ENCODE data around the gene PTPRK.

Gene PTPRK

GRCh38 chr6:128063850-128064539 is 456.4 kb downstream of the PTPRK start:
- Mint-ChIP-seq H3K9me3 (no peaks in the 10 kb centered on the region), H3K27ac (no peak overlapping the region), H3K4me3 (no peak overlapping the region), H3K27me3 (ENCODE audit: low read depth) (no peaks in the 10 kb centered on the region), H3K4me1 (no peaks in the 10 kb centered on the region), H3K36me3 (ENCODE audit: low read depth) (peaks cover 22% of the 10 kb centered on the region)
- TF ChIP-seq CTCF (IDR thresholded peaks at IDR 0.05; ENCODE audit: unreplicated experiment in 3 of 3) = no peak

- H3K36me3 Mint-ChIP-seq (ENCODE audit: low read depth) = peaks cover 22% of the 10 kb centered on the region
- no peak for TF ChIP-seq CTCF (IDR thresholded peaks at IDR 0.05; ENCODE audit: unreplicated experiment in 3 of 3)
- H3K4me3 Mint-ChIP-seq = no peak overlapping the region
- no peak overlapping the region for H3K27ac Mint-ChIP-seq
- H3K4me1 Mint-ChIP-seq = no peaks in the 10 kb centered on the region
- H3K27me3 Mint-ChIP-seq (ENCODE audit: low read depth) = no peaks in the 10 kb centered on the region
- no peaks in the 10 kb centered on the region for H3K9me3 Mint-ChIP-seq
Observed at GRCh38 chr6:128062882-128063603, 457.4 kb downstream of the PTPRK start.

- Mint-ChIP-seq H3K27ac (no peak overlapping the region), H3K36me3 (ENCODE audit: low read depth) (peaks cover 21% of the 10 kb centered on the region), H3K9me3 (no peaks in the 10 kb centered on the region), H3K4me3 (no peak overlapping the region), H3K4me1 (no peaks in the 10 kb centered on the region), H3K27me3 (ENCODE audit: low read depth) (no peaks in the 10 kb centered on the region)
- no peak for TF ChIP-seq CTCF (IDR thresholded peaks at IDR 0.05; ENCODE audit: unreplicated experiment in 3 of 3)
Observed at GRCh38 chr6:128057946-128058345, 462.5 kb downstream of the PTPRK start.

GRCh38 chr6:128057541-128057940 is 462.9 kb downstream of the PTPRK start:
- no peak overlapping the region for H3K27ac Mint-ChIP-seq
- no peaks in the 10 kb centered on the region for H3K4me1 Mint-ChIP-seq
- TF ChIP-seq CTCF (IDR thresholded peaks at IDR 0.05; ENCODE audit: unreplicated experiment in 3 of 3) = no peak
- no peaks in the 10 kb centered on the region for H3K9me3 Mint-ChIP-seq
- H3K4me3 Mint-ChIP-seq = no peak overlapping the region
- no peaks in the 10 kb centered on the region for H3K27me3 Mint-ChIP-seq (ENCODE audit: low read depth)
- peaks cover 21% of the 10 kb centered on the region for H3K36me3 Mint-ChIP-seq (ENCODE audit: low read depth)

GRCh38 chr6:128053109-128053508 is 467.3 kb downstream of the PTPRK start:
- Mint-ChIP-seq H3K27ac (no peak overlapping the region), H3K4me3 (no peak overlapping the region), H3K36me3 (ENCODE audit: low read depth) (peaks cover 27% of the 10 kb centered on the region), H3K27me3 (ENCODE audit: low read depth) (no peaks in the 10 kb centered on the region), H3K9me3 (no peaks in the 10 kb centered on the region), H3K4me1 (no peaks in the 10 kb centered on the region)
- TF ChIP-seq CTCF (IDR thresholded peaks at IDR 0.05; ENCODE audit: unreplicated experiment in 3 of 3) = no peak

GRCh38 chr6:128047989-128048388 is 472.4 kb downstream of the PTPRK start:
- Mint-ChIP-seq H3K9me3 (no peaks in the 10 kb centered on the region), H3K27ac (no peak overlapping the region), H3K4me3 (no peak overlapping the region), H3K27me3 (ENCODE audit: low read depth) (no peaks in the 10 kb centered on the region), H3K36me3 (ENCODE audit: low read depth) (peaks cover 24% of the 10 kb centered on the region), H3K4me1 (no peaks in the 10 kb centered on the region)
- TF ChIP-seq CTCF (IDR thresholded peaks at IDR 0.05; ENCODE audit: unreplicated experiment in 3 of 3) = no peak

Data from nephron (organoid).